Esophagus squamous epithelium (tissue), 5 donors: ENCODE measurements around the gene SLC6A17. TPM values are rescaled to one million over a fixed set of nuclear protein-coding genes. Genes with fewer than 3 reads are reported as not detected.

ENCODE experiments used
- DNase-seq: peaks from one replicate; lab custom pipeline; 2025; lab: John Stamatoyannopoulos, UW
- H3K27ac ChIP-seq, 4 donors: fragments of 200-600 bp; sonication (generic); one replicate each; pipeline ENCODE4 v1.5.1; 2016 to 2019; ENCODE audit warnings: mild to moderate bottlenecking in 1 of 4
- H3K27me3 ChIP-seq, 4 donors: fragments of 200-600 bp; sonication (generic); 1 replicate in 3 of 4; 2 replicates in 1 of 4; pipeline versions ENCODE4 v1.5.1 to v1.6.0; 2017 to 2021; ENCODE audit warnings: antibody characterized with exemption in 1 of 4
- H3K36me3 ChIP-seq, 3 donors: fragments of 200-600 bp; sonication (generic); one replicate each; pipeline ENCODE4 v1.5.1; 2016 to 2019
- H3K4me1 ChIP-seq, 3 donors: fragments of 200-600 bp; sonication (generic); one replicate each; pipeline ENCODE4 v1.5.1; 2017 to 2019
- H3K4me3 ChIP-seq, 4 donors: fragments of 200-600 bp; sonication (generic); 1 replicate in 3 of 4; 2 replicates in 1 of 4; pipeline ENCODE4 v1.5.1; 2016 to 2019; ENCODE audit warnings: mild to moderate bottlenecking in 2 of 4, moderate library complexity in 1 of 4
- H3K9me3 ChIP-seq, 3 donors: fragments of 200-600 bp; sonication (generic); one replicate each; pipeline ENCODE4 v1.5.1; 2016 to 2019
- CTCF ChIP-seq, 6 experiments: fragments of 450-650 bp in 4 of 6; fragments of 200-600 bp in 2 of 6; sonication (generic) in 2 of 6; IDR thresholded peaks; one replicate each; pipeline ENCODE4 v1.5.1; 2016 to 2019; ENCODE audit warnings: antibody characterized with exemption in 6 of 6, mild to moderate bottlenecking in 4 of 6, moderate library complexity in 4 of 6
- POLR2A ChIP-seq, 4 donors: fragments of 450-650 bp; IDR thresholded peaks; one replicate each; pipeline ENCODE4 v1.6.1; 2017; ENCODE audit warnings: antibody characterized with exemption in 4 of 4, mild to moderate bottlenecking in 4 of 4, moderate library complexity in 3 of 4
- WGBS, 2 donors: methylation state at CpG; one replicate each; pipeline ENCODE4 v1.1.5; 2018; 5-methylcytosine and 5-hydroxymethylcytosine counted together
- intact Hi-C: fragments of 100-400 bp; cut with DNase I; formaldehyde crosslinking; loops from one replicate; pipeline ENCODE4 v1.15.0; 2022
- total RNA-seq, 4 donors: library from RNA; depleted of rRNA; stranded (reverse); fragments of >200 nt; gene quantifications; one replicate each; pipeline ENCODE4 v1.1.0, GENCODE V29; 2016
- donor health status: DM: yes; HTN: yes; CAD: no.

The SLC6A17 gene
- total RNA-seq, 4 donors from 2014 or later: 0.11 to 0.29 (median 0.23) TPM

GRCh38 chr1:110227774-110228173 lies 77.5 kb downstream of the SLC6A17 start:
- H3K4me1 ChIP-seq: peaks cover 23 to 32% (median 25%) of the 10 kb centered on the region in 3 donors
- peaks cover 0 to 82% (median 5%) of the 10 kb centered on the region in 3 donors for H3K36me3 ChIP-seq
- no peak overlapping the region for H3K4me3 ChIP-seq
- no peaks in the 10 kb centered on the region for H3K9me3 ChIP-seq
- DNase-seq: no peak
- no peak overlapping the region for H3K27ac ChIP-seq
- H3K27me3 ChIP-seq: no peaks in the 10 kb centered on the region
- intact Hi-C loops: no loop called here
- TF ChIP-seq CTCF (IDR thresholded peaks at IDR 0.05) (no peak), POLR2A (IDR thresholded peaks at IDR 0.05) (no peak)
- WGBS, 2 donors: 52 to 76% methylated on average over 7 to 9 of the region's 12 CpGs

GRCh38 chr1:110228381-110228780 lies 78.1 kb downstream of the SLC6A17 start:
- intact Hi-C loops: no loop called here
- peaks cover 0 to 82% (median 8%) of the 10 kb centered on the region in 3 donors for H3K36me3 ChIP-seq
- 70% methylated on average over 5 of the region's 12 CpGs; no CpG with 5 or more reads in 1 of the 2 donors for WGBS, 2 donors
- no peaks in the 10 kb centered on the region for H3K9me3 ChIP-seq
- H3K27me3 ChIP-seq: no peaks in the 10 kb centered on the region
- H3K4me3 ChIP-seq: no peak overlapping the region
- peaks cover 23 to 32% (median 25%) of the 10 kb centered on the region in 3 donors for H3K4me1 ChIP-seq
- TF ChIP-seq POLR2A (IDR thresholded peaks at IDR 0.05) (no peak), CTCF (IDR thresholded peaks at IDR 0.05) (no peak)
- DNase-seq: no peak
- peak overlapping the region in 3 of 4 donors; percentile 54 to 69 (median 58) for H3K27ac ChIP-seq

GRCh38 chr1:110228869-110229268 lies 78.6 kb downstream of the SLC6A17 start:
- 54 to 68% methylated on average over 6 to 8 of the region's 9 CpGs for WGBS, 2 donors
- Histone ChIP-seq H3K27ac (peak overlapping the region in 3 of 4 donors; percentile 54 to 69 (median 58)), H3K36me3 (peaks cover 0 to 80% (median 8%) of the 10 kb centered on the region in 3 donors), H3K4me1 (peaks cover 23 to 32% (median 25%) of the 10 kb centered on the region in 3 donors), H3K9me3 (no peaks in the 10 kb centered on the region), H3K27me3 (no peaks in the 10 kb centered on the region), H3K4me3 (no peak overlapping the region)
- DNase-seq: no peak
- intact Hi-C loops: no loop called here
- TF ChIP-seq POLR2A (IDR thresholded peaks at IDR 0.05): no peak
- no peak for TF ChIP-seq CTCF (IDR thresholded peaks at IDR 0.05)

GRCh38 chr1:110229348-110230001 lies 79.2 kb downstream of the SLC6A17 start:
- 42 to 54% methylated on average over 14 to 19 of the region's 21 CpGs for WGBS, 2 donors
- H3K4me1 ChIP-seq: peaks cover 23 to 33% (median 25%) of the 10 kb centered on the region in 3 donors
- intact Hi-C loops: no loop called here
- H3K36me3 ChIP-seq: peaks cover 0 to 82% (median 8%) of the 10 kb centered on the region in 3 donors
- H3K9me3 ChIP-seq: no peaks in the 10 kb centered on the region
- no peak for DNase-seq
- no peak for TF ChIP-seq CTCF (IDR thresholded peaks at IDR 0.05)
- no peak for TF ChIP-seq POLR2A (IDR thresholded peaks at IDR 0.05)
- H3K4me3 ChIP-seq: no peak overlapping the region
- H3K27ac ChIP-seq: peak overlapping the region; percentile 13 to 69 (median 56)
- H3K27me3 ChIP-seq: no peaks in the 10 kb centered on the region

GRCh38 chr1:110230381-110231199 lies 80.3 kb downstream of the SLC6A17 start:
- H3K27ac ChIP-seq: no peak overlapping the region
- WGBS, 2 donors: 41 to 86% methylated on average over 4 to 6 of the region's 11 CpGs
- DNase-seq: no peak
- peaks cover 0 to 71% (median 8%) of the 10 kb centered on the region in 3 donors for H3K36me3 ChIP-seq
- peaks cover 23 to 44% (median 34%) of the 10 kb centered on the region in 3 donors for H3K4me1 ChIP-seq
- H3K27me3 ChIP-seq: no peaks in the 10 kb centered on the region
- no peak for TF ChIP-seq CTCF (IDR thresholded peaks at IDR 0.05)
- TF ChIP-seq POLR2A (IDR thresholded peaks at IDR 0.05): no peak
- no peaks in the 10 kb centered on the region for H3K9me3 ChIP-seq
- intact Hi-C loops: no loop called here
- no peak overlapping the region for H3K4me3 ChIP-seq
